ENCODE measurements around the gene NHSL1.

The NHSL1 gene

DNA sequence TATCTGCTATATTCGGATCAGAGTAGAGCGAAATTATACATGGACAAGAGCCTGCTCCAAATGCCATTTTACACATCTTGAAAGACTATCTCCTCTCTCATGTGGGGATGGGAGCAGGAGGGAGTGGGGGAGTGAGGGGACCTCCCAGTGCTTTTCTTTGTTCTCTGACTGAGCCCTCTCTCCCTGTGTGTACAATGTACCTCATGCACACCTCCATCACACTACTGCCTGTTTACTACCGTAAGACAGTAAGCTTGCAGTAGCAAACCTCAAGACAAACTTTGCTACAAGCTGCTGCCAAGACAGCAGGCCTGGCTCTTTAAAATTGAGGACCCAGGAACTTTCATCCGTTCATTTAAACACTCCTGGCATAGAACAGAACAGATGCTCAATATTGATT lies 7.2 kb downstream of the NHSL1 start:
- no peak for DNase-seq

DNA sequence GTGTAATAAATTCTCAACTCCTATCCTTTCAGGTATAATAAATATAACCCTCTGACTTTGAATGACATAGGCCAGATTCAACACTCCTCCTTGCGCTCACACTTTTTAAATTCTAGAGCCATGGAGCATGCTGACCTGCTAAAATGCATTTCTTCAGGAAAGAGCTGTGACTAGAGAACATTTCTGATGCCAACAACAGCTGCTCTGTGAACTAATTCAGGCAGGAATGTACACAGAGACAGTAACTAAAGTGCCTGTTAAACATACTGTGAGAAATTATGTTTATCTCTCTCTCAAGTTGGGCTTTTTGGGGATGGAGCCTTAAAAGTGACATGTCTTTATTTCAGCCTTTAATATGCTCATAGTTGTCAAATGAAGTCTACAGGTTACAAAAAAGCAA lies 8.3 kb downstream of the NHSL1 start:
- no peak for DNase-seq

DNA sequence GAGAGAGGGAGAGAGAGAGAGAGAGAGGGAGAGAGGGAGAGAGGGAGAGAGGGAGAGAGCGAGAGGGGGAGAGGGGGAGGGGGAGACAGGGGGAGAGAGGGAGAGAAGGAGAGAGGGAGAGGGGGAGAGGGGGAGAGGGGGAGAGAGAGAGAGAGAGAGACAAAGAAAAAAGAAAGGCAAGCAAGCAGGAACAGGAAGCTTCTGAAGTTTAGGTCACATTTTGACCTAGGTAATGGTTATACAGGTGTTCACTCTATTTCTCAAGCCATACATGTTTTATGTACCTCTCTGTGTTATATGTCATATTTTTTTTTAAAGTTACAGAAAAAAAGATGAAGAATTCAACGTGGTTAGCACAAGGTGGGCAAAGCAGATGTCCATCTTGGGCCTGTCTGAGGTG lies 9.4 kb downstream of the NHSL1 start:
- no peak for DNase-seq

DNA sequence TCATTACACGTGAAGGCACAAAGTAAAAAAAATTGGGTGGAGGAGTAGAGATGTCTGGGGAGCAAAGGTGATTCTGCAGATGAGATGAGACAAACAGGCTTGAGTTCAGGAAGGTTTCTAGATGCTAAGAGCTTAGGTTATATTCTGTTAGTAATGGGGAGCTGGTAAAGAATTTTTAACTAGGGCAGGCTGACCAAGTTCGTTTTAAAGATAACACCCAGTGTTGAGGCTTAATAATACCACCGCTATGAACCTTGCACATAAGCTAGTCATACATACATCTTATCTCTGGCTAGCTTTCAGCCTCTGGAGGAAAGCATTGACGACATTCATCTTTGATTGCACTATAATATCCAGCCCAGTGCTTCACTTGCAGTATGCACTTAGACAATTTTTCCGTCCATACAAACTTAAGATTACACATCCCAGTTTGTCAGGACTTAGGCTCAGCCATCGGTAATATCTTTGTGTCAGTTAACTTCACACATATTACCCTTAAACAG lies 12.1 kb downstream of the NHSL1 start:
- DNase-seq, result no peak

DNA sequence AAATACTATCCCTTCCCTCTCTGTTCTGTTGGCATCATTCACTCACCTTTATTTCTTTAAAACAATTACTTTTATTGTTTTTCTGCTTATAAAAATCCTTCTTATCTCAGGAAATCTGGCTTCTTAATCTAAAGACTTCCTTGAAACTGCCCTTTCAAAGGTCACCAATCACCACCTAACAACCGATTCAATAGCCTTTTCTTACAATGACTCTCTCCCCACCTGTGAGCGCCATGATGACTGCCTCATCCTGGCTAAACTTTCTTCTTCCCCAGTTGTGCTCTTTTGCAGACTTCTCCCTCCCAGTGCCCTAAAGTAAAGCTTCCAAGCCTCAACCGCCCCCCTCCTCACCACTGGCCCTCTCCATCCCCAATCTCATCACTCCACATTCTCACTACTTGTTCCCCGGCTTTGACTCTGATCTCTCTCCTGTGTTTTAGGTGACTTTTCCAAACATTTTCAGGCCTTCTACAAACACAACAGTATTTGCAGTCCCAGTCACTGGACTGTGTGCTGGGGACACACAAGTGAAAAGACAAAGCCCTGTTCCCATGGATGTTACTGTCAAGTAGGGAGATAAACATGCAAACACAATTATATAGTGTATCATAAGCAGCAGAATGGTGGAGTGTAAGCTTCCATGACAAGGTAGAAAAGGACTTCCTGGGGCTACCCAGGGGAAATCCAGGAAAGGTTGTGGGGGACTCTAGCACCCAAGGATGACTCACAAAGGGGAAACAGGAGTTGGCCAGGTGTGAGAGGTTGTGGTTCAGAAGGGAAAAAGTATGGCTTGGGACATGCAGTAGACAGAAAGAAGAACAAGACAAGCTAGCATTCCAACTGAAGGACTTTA lies 12.8 kb downstream of the NHSL1 start:
- DNase-seq, result no peak

DNA sequence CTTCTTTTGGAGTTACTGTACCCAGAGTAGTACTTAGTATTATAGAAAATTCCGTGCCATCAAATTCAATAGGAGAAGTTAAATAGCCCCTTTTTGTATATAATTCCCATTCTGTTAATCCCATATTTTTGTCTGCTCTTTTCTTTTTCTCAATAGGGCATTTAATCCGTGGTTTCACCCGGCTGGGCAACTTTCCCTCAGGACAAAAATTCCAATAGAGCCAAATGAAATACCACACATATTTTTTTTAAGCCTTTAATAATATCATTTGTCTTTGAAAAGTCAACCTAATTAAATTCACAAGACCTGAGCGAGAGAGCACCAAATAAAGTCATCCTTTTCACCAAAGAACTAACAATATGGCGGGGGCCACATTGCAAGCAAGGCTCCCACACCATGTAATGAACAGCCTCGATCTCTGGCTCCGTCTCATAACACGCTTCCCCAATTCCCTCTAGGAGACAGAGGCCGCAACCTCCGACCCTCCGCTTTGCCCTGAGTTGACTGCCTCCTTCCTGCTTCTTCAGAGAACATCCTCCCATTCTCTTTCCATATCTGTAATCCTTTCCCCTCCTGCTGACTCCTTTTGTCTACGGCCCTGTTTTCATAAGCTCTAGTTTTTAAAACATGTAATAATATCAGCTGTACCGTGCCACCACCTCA lies 13.6 kb downstream of the NHSL1 start:
- DNase-seq, result peak; percentile 16

DNA sequence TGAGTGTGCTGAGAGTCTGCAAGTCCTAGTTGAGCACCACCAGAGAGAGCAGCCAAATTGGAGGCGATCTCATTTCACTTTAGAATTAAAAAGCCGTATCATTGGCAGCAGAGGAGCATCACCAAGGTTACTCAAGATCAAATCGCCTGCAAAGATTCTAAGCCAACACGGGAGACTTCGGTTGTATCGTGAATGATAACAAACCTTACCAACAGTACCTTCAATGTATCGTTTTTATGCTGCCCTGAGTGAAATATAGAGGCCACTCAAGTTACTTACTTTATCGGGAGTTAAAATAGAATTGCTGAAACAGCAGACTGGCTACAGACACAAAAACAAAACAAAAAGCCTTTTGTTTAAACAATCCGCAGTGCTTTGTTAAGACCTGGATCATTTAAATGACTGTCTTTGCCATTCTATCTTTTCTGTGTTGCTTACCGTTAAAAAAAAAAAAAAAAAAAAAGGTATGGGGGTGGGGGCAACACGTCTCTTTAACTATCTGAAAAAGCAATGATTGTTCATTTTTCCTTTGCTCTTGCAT lies 14.2 kb downstream of the NHSL1 start:
- DNase-seq, result no peak

DNA sequence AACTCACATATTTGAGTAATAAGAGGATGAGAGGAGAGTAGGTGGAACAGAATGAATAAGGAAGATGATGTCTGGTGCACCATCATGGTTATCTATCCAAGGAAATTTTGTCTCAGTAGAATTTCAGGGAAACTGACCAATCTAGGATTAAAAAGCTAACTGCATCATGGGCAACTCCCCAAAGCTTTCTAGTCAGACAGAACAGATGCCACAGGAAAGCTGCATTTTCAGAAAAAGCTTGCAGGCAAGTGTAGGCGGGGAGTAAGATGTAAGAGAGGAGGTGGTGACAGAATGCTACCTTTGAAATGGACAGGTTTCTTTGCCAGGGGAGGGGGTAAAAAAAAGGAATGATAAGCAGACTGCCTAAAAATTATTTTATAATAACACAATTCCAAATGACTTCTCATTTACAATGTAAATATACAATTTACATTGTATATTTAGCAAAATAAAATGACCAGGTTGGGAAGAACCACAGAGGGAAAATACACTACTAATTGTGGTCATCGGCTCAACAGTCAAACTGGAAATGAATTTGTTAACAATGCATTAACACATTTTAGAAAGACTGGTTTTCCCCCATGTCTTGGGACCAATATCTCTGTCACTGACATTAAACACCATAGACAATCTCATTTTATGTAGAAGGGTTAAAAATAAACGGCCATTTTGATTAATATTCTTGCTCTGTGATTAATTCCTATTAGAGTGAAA lies 15.1 kb downstream of the NHSL1 start:
- DNase-seq, result no peak

DNA sequence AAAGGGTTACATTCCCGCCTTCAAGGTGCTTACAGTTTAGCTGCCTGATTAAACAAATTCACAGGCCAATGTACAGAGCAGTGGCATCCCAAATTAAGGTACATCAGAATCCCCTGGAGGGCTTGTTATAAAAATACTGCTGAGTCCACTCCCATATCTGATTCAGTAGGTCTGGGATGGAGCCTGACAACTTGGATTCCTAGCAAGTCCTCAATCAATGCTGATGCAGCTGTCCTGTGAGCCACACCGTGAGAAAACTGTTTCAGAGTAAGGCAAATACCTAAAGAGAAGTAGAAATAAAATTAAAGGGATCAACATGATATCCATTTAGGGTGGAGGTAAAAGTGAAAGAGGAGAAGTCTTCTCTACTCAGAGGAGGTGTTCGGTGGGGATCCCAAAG lies 16.5 kb downstream of the NHSL1 start:
- DNase-seq, result no peak

DNA sequence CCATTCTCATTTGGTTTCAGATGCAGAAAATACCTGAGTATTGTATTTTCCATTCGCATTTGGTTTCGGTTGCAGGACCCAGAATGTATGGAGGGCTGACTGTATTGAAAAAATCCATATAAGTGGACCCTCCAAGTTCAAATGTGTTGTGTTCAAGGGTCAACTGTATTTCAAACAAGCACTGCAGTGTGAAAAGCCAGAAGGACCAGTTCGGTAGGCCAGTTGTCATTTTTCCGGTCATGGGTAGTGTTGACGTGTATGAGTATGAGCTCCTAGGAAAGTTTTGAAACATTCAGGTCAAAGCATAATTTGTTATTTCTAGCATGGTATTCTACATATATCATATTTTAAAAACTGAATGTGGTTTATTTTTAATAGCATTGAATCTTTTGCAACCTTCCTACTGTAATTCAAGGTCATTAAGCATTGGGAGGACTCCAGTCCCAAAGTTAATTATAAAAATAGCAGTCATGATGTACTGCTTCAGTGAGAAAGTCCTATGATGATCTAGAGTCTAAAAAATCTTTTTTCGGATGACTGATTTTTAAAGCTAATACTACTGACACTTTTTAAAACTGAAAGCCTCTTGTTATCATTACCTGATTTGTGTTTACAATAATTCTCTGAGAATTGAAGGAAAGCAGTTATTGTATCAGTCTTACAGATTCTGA lies 18.9 kb downstream of the NHSL1 start:
- DNase-seq, result no peak

DNA sequence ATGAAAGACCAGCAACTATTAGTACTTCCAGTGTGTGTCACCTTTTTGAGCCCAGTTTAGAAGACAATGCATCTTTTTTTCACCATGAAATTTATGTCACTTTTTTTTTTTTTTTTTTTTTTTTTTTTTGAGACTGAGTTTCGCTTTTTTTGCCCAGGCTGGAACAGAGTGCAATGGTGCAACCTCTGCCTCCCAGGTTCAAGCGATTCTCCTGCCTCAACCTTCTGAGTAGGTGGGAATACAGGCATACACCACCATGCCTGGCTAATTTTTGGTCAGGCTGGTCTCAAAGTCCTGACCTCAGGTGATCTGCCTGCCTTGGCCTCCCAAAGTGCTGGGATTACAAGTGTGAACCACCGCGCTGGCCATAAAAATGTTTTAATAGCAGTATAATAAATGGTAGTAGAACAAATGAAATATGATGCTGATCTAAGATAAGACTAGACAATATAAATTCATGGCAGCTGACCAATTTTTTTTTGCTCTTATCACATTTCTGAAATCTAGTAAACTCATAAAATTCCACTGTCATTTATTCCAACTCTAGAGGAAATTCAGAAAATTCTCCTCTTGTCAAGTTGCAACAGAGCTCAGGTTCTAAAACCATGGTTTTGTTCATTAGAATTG lies 21.3 kb downstream of the NHSL1 start:
- no peak for DNase-seq

DNA sequence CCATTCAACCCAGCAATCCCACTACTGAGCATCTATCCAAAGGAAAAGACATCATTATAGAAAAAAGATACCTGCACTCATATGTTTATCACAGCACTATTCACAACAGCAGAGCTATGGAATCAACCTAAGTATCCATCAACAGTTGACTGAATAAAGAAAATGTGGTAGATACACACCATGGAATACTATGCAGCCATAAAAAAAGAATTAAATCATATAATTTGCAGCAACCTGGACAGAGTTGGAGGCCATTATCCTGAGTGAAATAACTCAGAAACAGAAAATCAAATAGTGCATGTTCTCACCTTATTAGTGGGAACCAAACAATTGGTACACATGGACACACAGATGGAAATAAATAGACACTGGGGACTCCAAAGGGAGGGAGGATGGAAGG lies 23.2 kb downstream of the NHSL1 start:
- no peak for DNase-seq

DNA sequence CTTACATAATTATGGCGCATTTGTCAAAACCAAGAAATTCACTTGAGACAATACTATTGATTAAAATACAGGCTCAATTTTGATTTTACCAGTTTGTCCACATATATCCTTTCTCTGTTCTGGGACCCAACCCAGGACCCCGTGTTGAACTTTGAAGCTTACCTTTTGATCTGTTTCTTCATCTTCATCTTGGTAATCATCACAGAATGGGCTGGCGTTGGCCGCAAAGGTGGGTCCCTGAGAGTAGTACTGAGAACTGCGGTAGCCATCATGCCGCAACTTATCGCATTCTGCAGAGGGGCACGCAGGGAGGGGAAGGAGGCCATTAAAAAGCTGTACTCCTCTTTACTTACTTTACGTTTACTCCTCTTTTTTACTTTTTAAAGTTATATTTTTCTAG lies 26.1 kb downstream of the NHSL1 start:
- DNase-seq, result no peak

DNA sequence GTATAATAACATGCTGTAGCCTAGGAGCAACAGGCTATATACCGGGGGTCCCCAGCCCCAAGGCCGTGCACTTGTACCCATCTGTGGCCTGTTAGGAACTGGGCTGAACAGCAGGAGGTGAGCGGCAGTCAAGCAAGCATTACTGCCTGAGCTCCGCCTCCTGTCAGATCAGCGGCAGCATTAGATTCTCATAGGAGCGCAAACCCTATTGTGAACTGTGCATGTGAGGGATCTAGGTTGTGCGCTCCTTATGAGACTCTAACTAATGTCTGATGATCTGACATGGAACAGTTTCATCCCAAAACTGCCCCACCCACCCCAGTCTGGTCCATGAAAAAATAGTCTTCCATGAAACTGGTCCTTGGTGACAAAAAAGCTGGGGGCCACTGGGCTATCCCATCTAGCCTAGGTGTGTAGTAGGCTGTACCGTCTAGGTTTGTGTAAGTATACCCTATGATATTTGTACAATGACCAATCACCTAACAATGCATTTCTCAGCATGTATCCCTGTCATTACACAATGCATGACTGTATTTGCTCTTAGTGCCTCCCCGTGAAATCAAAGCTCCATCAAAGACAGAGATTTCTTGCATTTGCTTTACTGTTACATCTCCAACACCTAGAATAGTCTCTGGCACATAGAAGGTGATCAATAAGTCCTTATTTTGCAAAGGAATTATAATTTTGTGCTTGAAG lies 30.8 kb downstream of the NHSL1 start:
- DNase-seq, result peak; percentile 54

DNA sequence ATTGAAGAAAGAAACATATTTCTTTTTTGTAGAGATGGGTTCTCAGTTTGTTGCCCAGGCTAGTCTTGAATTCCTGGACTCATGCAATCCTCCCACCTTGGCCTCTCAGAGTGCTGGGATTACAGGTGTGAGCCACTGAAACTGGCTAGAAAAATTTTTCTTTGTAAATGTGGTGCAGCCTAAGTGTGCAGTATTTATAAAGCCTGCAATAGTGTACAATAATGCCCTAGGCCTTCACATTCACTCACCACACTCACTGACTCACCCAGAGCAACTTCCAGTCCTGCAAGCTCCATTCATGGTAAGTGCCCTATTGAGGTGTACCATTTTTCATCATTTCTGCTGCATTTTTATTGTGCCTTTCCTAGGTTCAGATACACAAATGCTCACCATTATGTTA lies 31.4 kb downstream of the NHSL1 start:
- no peak for DNase-seq

DNA sequence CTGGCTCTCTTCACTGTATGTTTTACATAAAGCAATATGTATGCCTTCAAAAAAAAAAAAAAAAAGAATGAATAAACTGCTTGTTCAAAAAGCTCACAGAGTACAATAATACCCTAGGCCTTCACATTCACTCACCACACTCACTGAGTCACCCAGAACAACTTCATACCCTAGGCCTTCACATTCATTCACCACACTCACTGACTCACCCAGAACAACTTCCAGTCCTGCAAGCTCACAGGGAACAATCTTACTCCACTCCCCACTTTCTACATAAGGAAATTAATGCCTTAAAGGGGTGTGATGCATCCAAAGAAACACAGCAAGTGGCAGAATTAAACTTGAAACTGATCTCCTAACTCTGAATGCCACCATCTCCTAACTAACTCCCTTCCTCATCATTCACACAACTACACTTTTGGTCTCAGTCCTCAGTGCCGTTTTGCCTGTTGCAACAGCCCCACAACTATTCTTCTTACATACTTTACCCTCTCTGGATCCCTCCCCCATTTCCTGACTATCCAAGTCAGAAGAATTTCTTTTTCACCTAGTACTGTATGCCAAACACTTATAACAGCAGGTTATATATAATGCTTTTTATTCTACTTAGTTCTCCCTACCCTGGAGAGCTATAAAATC lies 34.2 kb downstream of the NHSL1 start:
- peak; percentile 97 for DNase-seq

DNA sequence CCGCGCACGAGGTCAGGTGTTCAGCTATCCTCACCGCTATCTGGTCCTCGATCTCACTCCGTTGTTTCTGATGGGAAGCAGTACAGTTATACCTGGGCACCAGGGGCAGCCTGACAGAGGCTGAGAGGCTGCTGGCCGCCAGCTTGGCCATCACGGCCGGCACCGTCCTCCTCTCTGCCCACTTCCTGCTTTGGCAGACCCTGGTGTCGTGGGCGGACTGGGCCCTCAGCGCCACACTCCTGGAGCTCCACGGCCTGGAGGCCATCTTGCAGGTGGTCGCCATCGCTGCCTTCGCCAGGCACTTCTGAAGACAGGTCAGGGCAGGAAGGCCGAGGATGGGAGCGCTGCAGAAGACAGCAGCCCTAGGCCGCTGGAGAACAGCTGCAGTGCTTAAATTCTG lies 35.2 kb downstream of the NHSL1 start:
- no peak for DNase-seq

DNA sequence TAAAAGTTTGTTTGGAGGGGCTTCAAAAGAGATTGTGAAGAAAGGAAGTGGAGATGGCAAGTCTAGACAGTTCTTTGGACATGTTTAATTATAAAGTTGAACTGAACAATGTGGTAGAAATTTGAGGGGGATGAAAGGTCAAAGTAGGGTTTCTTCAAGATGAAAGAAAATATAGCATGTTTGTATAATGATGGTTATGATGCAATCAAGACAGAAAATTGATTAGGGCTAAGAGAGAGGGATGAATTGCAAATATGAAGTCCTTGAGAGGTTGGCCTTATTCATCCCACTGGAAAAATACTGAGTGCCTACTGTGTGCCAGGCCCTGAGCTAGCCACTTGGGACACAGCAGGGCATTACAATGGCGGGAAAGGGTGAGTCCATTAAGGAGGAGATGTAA lies 37.6 kb downstream of the NHSL1 start:
- DNase-seq, result no peak

DNA sequence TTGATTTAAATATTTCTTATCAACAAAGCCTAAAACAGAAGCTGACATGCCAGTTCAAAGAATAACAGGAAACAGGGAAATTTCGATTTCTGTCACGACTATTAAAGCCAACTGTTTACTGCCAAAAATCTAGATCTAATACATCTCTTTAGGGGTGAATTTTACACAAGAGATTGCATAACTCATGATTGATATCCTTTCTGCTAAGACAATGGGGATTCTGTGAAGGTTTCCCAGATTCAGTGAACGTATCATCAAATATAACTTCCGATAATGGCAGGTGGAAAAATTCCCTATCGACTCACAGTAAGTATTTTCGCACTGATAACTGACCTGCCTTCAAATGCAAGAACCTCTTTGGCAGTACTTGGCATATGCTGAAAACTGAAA lies 42.9 kb downstream of the NHSL1 start:
- no peak for DNase-seq

DNA sequence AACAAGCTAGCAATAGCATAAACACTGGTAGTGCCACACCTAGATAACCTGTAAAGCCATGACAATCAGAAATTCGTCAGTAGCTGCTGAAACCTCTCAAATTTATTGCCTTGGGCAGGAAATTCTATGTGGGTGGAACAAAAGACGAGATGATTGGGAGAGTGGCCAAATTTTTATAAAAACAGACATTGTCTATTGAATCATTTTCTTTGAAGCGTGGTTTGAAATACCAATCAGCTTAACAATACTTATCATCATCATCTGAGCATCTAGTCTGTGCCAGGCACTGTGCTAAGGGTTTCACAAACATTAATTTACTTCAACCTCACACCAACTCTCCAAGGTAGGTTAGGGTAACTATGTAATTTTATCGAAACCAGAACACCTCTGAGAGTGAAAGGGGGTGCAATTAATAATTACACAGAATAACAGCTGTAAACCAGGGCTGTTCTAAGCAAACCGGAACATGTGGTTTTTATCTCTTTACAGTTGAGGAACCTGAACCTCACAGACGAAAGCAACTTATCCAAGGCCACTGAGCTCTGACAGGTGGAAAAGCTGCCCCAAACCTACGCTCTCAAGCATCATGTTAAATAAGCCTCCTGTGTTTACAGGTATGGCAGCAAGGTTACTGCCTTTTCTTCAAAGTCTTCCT lies 43.4 kb downstream of the NHSL1 start:
- peak; percentile 61 for DNase-seq

Data from fibroblast of upper back skin (primary cell).